ENCODE results near the gene ADAMTS16. TPM values are rescaled to one million over a fixed set of nuclear protein-coding genes. Genes with fewer than 3 reads are reported as not detected.

The ADAMTS16 gene
- total RNA-seq, 1 donor from 2014 or later = 3.7 TPM

DNA sequence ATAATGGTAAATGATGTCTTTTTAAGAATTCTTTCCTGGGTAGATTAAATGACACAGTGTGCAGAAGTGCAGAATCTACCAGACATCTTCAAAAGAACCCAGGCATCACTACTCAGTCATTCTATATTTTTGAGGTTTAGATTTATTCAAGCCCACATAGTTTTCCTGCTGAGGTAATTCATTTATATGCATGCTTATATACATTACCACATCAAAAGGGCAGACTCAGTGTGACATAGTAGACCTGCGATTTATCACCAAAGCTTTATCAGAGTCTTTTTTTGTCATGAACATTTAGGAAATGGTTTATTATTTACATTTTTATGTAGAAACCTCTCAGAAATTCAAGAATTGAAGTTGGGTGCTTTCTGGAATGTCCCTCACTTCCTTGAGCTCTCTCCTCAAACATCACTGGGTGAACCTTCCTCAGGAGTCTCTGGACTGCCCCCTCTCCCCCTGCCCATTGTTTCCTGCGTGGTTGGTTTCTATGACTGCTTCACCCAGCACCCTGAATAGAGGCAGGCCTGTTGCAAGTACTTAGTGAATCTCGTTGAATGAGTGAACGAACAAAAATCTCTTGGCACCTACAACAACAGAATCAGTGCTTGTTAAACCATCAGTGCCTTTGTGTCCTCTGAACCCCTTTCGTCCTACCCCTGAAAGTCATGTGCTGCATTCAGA is 42.5 kb downstream of the ADAMTS16 start:
- DNase-seq (ENCODE audit: low spot score in 2 of 2) = no peak
- no peak for FAIRE-seq

DNA sequence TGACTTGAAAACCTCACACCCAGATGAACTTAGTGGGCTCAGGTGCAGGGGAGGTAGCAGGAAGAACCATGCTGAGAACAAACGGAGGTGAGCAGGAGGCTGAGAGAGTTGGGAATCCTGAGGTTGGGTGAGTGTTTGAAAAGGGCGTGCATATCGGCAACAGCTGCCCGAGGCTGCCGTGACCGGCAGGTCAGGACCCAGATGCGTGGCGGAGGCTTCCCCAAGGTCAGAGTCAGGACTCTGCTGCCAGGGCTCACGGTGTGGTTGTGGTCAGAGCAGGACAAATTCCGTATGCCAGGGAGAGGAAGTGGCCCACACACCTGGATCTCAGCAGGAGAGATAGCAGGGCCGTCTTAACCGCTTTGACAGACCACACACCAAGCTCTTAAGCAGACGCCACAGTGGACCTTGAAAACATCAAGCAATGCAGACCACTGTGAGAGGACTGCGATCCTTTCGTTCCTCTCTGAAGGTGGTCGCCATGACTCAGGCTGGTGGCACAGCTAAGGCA is 43.1 kb downstream of the ADAMTS16 start:
- DNase-seq (ENCODE audit: low spot score in 2 of 2) (no peak), FAIRE-seq (no peak)

DNA sequence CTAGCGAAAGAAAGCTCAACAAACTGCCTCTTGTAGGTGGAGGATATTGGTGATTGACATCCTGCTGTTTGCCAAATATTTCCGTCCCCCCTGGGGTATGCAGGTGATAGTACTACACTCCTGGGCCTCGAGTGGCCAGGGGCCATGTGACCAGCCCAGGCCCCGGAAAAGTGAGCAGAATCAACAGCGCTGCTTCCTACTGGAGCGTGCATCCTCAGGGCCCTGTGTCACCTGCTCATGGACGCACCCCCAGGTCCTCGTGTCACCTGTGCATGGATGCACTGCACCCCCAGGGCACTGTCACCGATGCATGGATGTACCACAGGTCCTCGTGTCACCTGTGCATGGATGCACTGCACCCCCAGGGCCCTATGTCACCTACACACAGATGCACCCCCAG is 43.8 kb downstream of the ADAMTS16 start:
- no peak for DNase-seq (ENCODE audit: low spot score in 2 of 2)
- no peak for FAIRE-seq

DNA sequence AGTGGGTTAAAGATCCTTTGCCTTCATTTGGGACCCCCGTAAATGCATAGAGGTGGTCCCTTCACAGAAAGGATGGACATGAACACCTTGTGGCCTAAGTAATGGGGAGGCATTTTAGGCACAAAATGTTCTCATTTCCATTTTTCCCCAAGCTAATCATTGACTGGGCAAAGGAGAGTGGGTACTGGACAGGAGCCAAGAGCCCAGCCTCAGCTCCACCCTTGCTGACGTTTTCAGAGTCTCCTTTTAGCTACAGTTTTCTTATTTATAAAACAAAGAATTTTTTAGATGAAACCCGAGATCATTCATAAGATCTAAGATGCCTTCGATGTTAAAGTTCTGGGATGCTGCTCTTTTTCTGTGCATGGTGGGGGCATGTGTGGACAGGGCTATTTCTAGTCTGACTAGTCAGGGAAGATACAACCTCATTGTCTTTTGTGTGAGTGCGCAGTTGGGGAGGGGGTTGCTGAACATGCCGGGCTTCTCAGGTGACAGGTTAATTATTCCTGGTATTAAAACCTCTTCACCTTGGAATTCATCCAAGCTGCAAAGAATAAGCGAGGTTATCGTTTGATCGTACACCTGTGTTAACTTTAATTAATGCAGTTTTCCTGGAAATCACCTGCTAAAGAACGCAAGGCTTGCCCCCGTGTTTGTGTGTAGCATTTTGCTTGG is 48.4 kb downstream of the ADAMTS16 start:
- DNase-seq (ENCODE audit: low spot score in 2 of 2) = no peak
- no peak for FAIRE-seq

DNA sequence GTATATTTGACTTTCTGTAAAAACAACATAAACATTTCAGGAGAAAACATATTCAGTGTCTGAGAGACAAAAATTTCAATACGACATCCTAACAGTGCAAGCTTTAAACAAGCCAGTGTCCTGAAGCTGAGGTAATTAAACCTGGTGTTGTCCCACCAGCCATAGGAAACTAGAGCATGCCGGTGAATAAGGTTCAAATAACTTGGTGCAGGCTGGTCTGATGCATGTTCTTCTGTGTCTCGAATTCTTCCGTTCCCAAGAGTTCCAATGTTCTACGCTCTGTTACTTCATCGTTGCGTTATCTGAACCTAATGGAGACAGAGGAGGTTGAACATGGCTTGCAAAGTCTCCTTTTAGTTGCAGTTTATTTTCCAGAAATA is 48.9 kb downstream of the ADAMTS16 start:
- DNase-seq (ENCODE audit: low spot score in 2 of 2) (no peak), FAIRE-seq (no peak)

DNA sequence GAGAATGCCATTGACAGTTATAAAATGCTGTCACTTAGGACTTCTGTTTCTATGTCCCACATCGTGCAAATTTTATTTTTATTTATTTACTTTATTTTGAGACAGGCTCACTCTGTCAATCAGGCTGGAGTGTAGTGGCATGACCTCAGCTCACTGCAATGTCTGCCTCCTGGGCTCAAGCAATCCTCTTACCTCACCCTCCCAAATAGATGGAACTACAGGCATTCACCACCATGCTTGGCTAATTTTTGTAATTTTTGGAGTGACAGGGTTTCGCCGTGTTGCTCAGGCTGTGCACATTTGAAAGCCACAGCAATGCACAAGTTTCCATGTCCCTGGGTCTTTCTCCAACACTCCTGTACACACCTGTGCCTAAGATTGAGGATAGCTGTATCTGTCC is 51.8 kb downstream of the ADAMTS16 start:
- FAIRE-seq (no peak), DNase-seq (ENCODE audit: low spot score in 2 of 2) (no peak)

DNA sequence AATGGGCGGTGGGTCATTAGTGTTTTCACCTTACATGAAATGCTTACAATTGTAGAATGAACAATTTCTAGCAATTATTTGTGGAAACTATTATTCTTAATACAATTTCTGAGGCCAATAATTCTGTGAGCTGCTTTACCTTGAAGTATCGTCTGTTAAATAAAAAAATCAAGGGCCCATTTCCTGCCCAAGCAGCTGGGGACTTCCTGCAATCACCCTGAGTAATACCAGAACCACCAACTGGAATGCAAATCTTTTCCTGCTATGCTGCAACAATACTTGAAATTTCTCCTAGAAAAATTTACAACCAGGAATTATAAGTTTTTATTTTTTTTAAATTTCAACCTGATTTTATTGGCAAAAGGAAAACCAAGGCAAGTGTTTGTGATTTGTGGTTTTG is 52.6 kb downstream of the ADAMTS16 start:
- DNase-seq (ENCODE audit: low spot score in 2 of 2) = no peak
- FAIRE-seq = no peak

DNA sequence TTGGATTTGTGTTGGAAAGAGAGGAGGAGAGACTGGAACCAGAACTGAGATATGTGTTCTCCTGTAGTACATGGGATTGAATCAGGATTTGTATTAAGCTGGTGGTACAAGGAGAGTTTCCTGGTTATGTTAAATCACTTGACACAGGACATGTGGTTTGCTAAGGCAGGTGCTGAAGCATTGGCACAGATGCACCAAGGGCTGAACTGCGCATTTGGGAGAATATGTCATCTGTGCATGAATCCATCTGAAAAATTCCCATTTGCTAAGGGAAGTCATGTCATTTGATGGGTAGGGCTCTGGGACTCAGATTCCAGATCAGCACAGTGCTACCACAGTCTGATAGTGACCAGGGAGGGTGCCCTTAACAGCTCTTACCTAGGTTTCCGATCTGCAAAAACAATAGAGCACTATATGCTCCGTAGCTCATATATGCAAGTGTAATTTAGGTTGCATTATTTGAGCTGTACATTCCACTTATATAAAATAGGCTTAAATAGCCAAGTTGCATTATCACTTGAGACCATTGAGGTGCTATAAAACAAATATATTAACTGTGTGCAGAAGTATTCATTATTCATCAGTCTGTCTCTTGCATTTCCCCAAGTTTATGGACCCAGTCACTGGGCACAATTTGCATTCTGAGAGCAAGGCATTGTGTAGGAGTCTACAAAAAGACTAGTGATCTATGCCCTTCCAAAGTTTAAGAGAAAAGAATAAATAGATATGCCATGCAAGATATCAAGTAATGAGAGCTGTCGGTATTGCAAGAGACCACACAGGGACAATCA is 55.2 kb downstream of the ADAMTS16 start:
- no peak for FAIRE-seq
- DNase-seq (ENCODE audit: low spot score in 2 of 2) = no peak

DNA sequence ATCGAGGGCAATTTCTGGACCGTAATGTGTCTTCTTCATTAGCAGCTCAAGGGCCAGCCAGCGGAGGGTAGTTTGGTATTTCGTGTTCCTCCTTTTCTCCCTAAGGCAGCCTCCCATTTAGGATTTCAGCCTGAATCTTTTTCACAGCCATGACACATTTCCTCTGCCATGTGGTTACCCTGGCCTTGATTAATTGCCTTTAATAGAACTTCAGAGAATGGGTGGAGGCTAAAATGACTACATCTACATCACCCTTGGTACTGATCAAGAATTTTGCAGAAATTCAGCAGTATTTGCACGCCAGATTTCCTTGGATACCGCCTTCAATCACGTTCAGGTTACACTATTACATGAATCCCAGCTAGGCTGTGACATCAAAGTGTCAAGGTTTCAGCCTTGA is 58.0 kb downstream of the ADAMTS16 start:
- FAIRE-seq (no peak), DNase-seq (ENCODE audit: low spot score in 2 of 2) (no peak)

DNA sequence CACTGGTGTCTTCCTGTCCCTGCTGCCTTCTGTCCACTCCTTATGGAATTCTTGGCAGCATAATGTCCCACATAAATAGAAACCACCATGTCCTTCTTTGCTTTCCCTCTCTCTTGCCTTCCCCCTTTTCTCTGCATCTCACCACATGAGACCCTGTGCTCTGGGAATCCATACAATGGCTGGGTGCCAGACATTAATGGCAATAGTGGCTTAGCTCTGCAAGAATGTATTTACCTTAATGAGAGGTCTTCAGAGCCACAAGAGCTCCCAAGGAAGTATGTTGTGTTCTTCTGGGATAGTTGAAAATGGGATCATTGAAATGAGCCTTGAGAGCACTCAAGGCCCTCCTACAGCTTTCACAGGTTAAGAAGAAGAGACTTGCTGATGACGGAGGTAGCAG is 58.7 kb downstream of the ADAMTS16 start:
- no peak for DNase-seq (ENCODE audit: low spot score in 2 of 2)
- no peak for FAIRE-seq

DNA sequence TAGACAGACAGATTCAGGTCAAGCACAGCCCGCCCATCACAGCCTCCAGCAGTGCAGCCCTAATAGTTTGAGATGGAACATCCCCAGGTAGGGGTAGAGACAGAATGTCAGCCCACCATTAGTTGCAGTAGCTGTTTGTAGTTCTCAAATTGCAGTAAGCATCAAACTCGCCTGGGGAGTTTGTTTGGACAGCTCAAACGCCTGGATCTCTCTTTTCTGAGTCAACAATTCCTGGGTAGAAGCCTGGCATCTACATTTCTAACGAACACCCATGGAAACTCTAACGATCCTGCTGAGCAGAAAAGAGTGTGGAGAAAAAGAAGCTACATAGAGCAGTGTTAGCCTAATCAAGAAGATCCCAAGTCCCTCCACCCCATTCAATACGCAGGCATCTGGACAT is 59.4 kb downstream of the ADAMTS16 start:
- FAIRE-seq = no peak
- DNase-seq (ENCODE audit: low spot score in 2 of 2) = no peak

DNA sequence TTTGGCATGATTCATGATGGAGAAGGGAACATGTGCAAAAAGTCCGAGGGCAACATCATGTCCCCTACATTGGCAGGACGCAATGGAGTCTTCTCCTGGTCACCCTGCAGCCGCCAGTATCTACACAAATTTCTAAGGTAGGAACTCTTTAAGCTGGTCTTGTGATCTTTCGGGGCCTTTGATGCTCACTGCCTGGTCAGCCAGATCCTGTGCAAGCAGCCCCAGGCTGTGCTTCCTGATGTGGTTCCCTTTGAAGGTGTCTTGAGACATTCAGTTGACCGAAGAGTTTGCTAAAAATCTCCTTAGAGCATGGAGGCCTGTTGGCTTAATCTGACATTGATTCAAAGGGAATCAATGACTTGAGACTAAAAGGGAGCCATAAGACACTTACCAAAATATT is 60.0 kb downstream of the ADAMTS16 start:
- no peak for FAIRE-seq
- no peak for DNase-seq (ENCODE audit: low spot score in 2 of 2)

DNA sequence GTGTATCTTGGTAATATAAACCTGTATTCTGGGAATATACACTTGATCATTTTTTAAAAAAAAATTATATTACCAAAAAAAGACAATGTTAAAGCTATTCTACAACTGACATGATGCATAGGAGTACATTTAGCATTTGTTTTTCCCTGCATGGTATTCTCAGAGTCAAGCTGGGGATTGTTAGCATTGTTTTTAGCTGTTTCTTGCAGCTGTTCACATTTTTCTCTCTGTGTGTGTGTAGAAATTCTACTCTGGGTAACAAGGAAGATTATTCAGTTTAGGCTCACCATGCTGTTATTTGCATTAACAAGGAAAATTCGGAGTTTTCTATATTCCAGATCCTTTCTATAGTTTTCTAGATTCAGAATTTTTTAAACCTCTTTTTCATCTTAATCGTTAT is 62.2 kb downstream of the ADAMTS16 start:
- FAIRE-seq = no peak

DNA sequence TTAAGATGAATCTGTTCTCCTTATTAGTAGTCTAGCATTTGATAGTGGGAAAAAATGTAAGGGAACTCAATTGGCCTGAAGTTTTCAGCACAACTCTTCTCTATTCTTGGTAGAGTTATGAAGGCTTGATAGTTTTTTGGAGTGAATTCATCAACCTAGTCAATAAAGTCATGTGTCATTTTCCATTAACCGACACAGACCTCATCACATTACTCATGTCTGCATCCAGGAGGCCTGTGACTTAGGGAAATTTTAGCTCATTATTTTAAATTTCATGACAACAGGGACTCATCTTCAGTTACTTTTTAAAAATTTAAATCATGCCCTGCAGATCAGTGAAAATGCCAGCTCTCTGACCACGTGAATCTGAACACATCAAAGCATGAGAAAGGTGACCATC is 63.3 kb downstream of the ADAMTS16 start:
- FAIRE-seq = no peak
- DNase-seq (ENCODE audit: low spot score in 2 of 2) = no peak

More for the DNA sequence above, 62.2 kb downstream of the ADAMTS16 start:
- no peak for DNase-seq (ENCODE audit: low spot score in 2 of 2)

DNA sequence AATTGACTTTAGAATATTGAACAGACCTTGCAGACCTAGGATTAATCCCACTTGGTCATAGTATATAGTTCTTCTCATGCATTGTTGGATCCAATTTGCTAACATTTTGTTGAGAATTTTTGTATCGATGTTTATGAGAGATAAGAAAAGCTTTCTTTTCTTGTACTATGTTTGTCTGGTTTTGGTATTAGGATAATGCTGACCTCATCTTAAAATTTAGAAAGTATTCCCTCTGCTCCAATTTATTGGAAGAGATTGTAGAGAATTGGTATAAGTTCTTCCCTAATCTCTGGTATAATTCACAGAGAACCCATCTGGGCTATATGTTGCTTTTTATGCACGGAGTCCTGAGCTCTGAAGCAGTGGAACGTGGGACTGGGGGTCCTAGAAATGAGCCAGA is 67.7 kb downstream of the ADAMTS16 start:
- no peak for FAIRE-seq
- no peak for DNase-seq (ENCODE audit: low spot score in 2 of 2)

DNA sequence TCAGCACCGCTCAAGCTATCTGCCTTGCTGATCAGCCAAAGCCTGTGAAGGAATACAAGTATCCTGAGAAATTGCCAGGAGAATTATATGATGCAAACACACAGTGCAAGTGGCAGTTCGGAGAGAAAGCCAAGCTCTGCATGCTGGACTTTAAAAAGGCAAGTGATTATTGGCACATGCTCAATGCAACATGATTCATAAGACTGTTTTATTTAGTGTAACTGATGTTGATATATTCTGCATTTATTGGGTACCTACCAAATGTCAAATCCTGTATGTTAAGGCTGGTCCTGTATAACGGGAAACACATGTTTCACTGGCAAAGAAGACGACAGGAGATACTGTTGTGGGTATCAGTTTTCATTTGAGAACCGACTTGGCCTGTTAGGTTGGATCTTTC is 69.0 kb downstream of the ADAMTS16 start:
- FAIRE-seq (no peak), DNase-seq (ENCODE audit: low spot score in 2 of 2) (no peak)

DNA sequence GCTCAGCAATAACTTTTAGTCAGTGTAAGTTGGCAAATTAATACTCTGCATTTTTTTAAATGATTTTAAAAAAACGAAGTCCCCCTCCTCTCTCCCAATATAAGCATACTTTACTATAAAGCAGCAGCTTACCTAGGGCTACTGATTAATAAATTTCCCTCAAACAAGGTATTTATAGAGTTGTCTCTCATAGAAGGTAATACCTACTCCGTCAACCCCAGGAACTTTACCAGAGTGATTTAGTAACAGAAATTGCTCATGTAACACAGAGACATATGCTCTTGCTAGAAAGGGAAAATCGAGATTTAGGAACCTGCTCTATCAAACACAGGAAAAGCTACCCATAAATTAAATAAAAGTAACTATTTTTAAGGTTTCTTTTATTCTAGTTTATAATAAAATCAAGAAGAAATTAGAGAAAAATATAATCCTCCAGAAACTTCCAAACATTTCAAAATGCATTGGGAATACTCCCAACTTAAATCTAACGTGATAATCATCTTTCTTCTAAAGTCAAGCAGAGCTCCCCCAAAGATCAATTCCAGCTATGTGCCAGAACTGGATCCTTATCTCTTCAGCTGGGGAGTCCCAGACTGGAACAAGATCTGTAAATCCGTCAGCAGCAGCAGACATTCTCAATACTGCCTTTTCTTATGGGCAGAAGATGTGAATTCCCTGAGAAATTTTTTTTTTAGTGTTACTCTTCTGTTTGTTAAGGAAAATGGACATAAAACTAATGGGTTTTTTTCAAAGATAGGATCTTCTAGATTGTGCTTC is 69.6 kb downstream of the ADAMTS16 start:
- no peak for FAIRE-seq

DNA sequence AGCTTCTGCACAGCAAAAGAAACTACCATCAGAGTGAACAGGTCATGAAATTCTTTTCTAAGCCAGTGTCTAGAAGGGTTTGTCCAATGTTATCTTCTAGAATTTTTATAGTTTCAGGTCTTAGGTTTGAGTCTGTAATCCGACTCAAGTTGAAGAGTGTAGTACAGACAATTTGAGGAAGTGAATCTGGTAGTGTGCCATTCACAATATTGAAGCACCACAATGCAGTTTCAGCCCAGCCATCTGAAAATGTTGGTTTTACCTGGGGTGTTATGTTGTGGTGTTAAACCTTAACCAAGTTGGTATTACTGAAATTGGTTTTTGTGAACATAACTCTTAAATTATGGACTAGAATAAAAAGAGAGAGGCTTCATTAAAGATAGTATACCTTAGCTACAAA is 77.2 kb downstream of the ADAMTS16 start:
- FAIRE-seq = no peak

More for the DNA sequence above, 69.6 kb downstream of the ADAMTS16 start:
- DNase-seq (ENCODE audit: low spot score in 2 of 2) = no peak

DNA sequence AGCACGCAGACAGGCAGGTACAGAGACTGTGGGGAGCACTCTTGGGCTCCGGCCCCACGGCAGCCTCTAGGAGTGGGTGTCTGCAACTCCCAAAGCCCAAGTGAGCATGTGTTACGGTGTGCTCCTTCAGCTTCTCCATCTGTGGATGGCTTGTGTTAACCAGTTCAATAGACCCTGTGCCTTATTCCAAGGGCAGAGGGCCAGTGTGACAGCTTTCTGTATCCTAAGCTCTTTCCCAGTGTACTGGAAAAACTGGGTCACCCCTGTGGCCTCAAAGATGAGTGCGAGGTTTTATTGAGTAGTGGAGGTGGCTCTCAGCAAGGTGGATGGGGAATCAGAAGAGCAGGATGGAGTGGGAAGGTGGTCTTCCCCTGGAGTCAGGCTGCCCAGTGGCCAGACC is 78.3 kb downstream of the ADAMTS16 start:
- DNase-seq (ENCODE audit: low spot score in 2 of 2) = no peak
- FAIRE-seq = no peak

More for the DNA sequence above, 77.2 kb downstream of the ADAMTS16 start:
- DNase-seq (ENCODE audit: low spot score in 2 of 2) = no peak

DNA sequence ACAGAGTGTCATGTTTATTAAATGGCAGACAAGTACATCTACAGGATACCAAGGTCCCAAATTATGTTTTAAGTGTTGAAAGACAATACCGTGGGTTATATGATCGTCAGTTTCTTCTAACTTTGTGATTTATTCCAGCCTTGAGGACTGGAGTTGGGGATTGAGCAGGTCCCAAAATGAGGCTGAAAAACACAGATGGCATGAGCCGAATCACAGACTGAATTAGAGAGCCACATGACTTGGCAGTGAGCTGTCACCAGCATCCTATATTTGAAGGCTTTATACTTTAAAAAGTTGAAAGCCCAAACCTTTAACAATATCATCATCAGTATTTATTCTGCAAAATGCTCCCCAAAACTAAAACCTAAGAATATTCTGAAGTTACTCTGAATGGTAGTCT is 79.4 kb downstream of the ADAMTS16 start:
- no peak for DNase-seq (ENCODE audit: low spot score in 2 of 2)
- no peak for FAIRE-seq
